Measurements from ENCODE around the gene NAGK. TPM values are rescaled to one million over a fixed set of nuclear protein-coding genes. Genes with fewer than 3 reads are reported as not detected.

The NAGK gene
- total RNA-seq, 4 donors from 2014 or later, result 17.2 to 69.0 (median 55.1) TPM

GRCh38 chr2:71108091-71108490, 39.6 kb downstream of the NAGK start:
- intact Hi-C loops (cut with DNase I; ENCODE audit: low total_unique reads), result no loop called here
- no peaks in the 10 kb centered on the region for H3K36me3 ChIP-seq
- H3K4me3 ChIP-seq, result no peak overlapping the region
- no peaks in the 10 kb centered on the region for H3K4me1 ChIP-seq
- TF ChIP-seq POLR2A (IDR thresholded peaks at IDR 0.05), result no peak
- no peak for TF ChIP-seq CTCF (IDR thresholded peaks at IDR 0.05)
- no peak overlapping the region for H3K27ac ChIP-seq
- no peaks in the 10 kb centered on the region for H3K9me3 ChIP-seq
- H3K27me3 ChIP-seq, result no peaks in the 10 kb centered on the region
- no peak for DNase-seq

GRCh38 chr2:71113843-71114242, 45.4 kb downstream of the NAGK start:
- intact Hi-C loops (cut with DNase I; ENCODE audit: low total_unique reads), result no loop called here
- no peaks in the 10 kb centered on the region for H3K4me1 ChIP-seq
- H3K27me3 ChIP-seq, result no peaks in the 10 kb centered on the region
- DNase-seq, result no peak
- no peak overlapping the region for H3K4me3 ChIP-seq
- TF ChIP-seq POLR2A (IDR thresholded peaks at IDR 0.05), result no peak
- H3K27ac ChIP-seq, result no peak overlapping the region
- no peaks in the 10 kb centered on the region for H3K36me3 ChIP-seq
- no peaks in the 10 kb centered on the region for H3K9me3 ChIP-seq

GRCh38 chr2:71117063-71117462, 48.6 kb downstream of the NAGK start:
- no peak for TF ChIP-seq CTCF (IDR thresholded peaks at IDR 0.05)
- TF ChIP-seq POLR2A (IDR thresholded peaks at IDR 0.05), result no peak
- no peaks in the 10 kb centered on the region for H3K36me3 ChIP-seq

GRCh38 chr2:71120195-71120594, 51.7 kb downstream of the NAGK start:
- H3K4me3 ChIP-seq, result no peak overlapping the region
- no peak overlapping the region for H3K27ac ChIP-seq
- H3K4me1 ChIP-seq, result no peaks in the 10 kb centered on the region
- intact Hi-C loops (cut with DNase I; ENCODE audit: low total_unique reads), result loop anchor here (10.0 kb wide), 1 partner anchor 45 kb away; no protein-coding TSS in a partner anchor
- no peaks in the 10 kb centered on the region for H3K9me3 ChIP-seq
- TF ChIP-seq CTCF (IDR thresholded peaks at IDR 0.05) (no peak), POLR2A (IDR thresholded peaks at IDR 0.05) (no peak)
- no peaks in the 10 kb centered on the region for H3K27me3 ChIP-seq
- no peak for DNase-seq
- no peaks in the 10 kb centered on the region for H3K36me3 ChIP-seq

More at GRCh38 chr2:71117063-71117462, 48.6 kb downstream of the NAGK start:
- H3K9me3 ChIP-seq, result no peaks in the 10 kb centered on the region
- H3K4me1 ChIP-seq, result no peaks in the 10 kb centered on the region
- DNase-seq, result no peak
- no peak overlapping the region for H3K4me3 ChIP-seq
- intact Hi-C loops (cut with DNase I; ENCODE audit: low total_unique reads), result no loop called here
- no peak overlapping the region for H3K27ac ChIP-seq
- H3K27me3 ChIP-seq, result no peaks in the 10 kb centered on the region

GRCh38 chr2:71121479-71121878, 53.0 kb downstream of the NAGK start:
- no peak overlapping the region for H3K4me3 ChIP-seq
- DNase-seq, result no peak
- TF ChIP-seq POLR2A (IDR thresholded peaks at IDR 0.05) (no peak), CTCF (IDR thresholded peaks at IDR 0.05) (no peak)
- no peaks in the 10 kb centered on the region for H3K4me1 ChIP-seq
- intact Hi-C loops (cut with DNase I; ENCODE audit: low total_unique reads), result loop anchor here (10.0 kb wide), 1 partner anchor 47 kb away; no protein-coding TSS in a partner anchor
- no peak overlapping the region for H3K27ac ChIP-seq
- H3K36me3 ChIP-seq, result no peaks in the 10 kb centered on the region
- no peaks in the 10 kb centered on the region for H3K27me3 ChIP-seq
- no peaks in the 10 kb centered on the region for H3K9me3 ChIP-seq
